Measurements from ENCODE around the gene FGF11. TPM values are rescaled to one million over a fixed set of nuclear protein-coding genes. Genes with fewer than 3 reads are reported as not detected.

FGF11 gene
- total RNA-seq (10 to 100 TPM in 1 of 5 donors, under 1 TPM in 1, not detected in 3; 0.37 to 15.6 TPM), polyA plus RNA-seq (1 to 10 TPM in 1 of 3 donors, under 1 TPM in 1, not detected in 1; 0.50 to 2.9 TPM)
- long read RNA-seq, donor 1 = 0 reads
- long read RNA-seq, donor 2 = 0 reads
- long read RNA-seq, donor 3 = 0 reads
- long read RNA-seq, donor 4 = 0 reads
- long read RNA-seq, donor 5, partial matches to known transcripts = 0 of 1 reads
- long read RNA-seq, donor 5, other reads (novel, unspliced or antisense) = 0 of 1 reads
- long read RNA-seq, donor 6 = 0 reads
- long read RNA-seq, donor 7 = 0 reads
- long read RNA-seq, donor 8 = 0 reads
- long read RNA-seq, donor 9 = 0 reads
- long read RNA-seq, donor 10 = 0 reads

DNA sequence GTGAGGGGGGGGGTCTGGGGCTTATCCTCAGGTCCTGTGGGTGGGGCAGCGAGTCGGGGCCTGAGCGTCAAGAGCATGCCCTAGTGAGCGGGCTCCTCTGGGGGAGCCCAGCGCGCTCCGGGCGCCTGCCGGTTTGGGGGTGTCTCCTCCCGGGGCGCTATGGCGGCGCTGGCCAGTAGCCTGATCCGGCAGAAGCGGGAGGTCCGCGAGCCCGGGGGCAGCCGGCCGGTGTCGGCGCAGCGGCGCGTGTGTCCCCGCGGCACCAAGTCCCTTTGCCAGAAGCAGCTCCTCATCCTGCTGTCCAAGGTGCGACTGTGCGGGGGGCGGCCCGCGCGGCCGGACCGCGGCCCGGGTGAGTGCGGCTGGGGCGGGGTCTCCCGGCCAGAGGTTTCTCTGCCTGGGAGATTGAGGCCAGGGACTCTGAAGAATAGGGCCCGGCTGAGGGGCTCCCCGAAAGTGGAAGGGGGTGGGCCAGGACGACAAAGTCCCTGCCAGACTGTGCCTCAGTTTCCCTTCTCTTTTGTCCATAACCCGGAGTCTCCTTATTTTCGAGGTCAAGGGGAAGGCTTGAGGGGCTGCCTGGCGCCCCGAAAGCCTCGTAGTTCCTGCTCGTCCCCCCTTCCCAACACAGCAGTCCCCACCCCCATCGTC lies at the start of gene FGF11:
Gene FGF11, plus strand, starts transcription at position 51 of the 651 bp plus-strand sequence. Its CDS starts 109 bp downstream, at position 160.
- TF ChIP-seq EP300 (IDR thresholded peaks at IDR 0.05) (no peak), POLR2A (IDR thresholded peaks at IDR 0.05) (no peak), POLR2AphosphoS5 (IDR thresholded peaks at IDR 0.05) (no peak)
- TF ChIP-seq, protein P1, sequence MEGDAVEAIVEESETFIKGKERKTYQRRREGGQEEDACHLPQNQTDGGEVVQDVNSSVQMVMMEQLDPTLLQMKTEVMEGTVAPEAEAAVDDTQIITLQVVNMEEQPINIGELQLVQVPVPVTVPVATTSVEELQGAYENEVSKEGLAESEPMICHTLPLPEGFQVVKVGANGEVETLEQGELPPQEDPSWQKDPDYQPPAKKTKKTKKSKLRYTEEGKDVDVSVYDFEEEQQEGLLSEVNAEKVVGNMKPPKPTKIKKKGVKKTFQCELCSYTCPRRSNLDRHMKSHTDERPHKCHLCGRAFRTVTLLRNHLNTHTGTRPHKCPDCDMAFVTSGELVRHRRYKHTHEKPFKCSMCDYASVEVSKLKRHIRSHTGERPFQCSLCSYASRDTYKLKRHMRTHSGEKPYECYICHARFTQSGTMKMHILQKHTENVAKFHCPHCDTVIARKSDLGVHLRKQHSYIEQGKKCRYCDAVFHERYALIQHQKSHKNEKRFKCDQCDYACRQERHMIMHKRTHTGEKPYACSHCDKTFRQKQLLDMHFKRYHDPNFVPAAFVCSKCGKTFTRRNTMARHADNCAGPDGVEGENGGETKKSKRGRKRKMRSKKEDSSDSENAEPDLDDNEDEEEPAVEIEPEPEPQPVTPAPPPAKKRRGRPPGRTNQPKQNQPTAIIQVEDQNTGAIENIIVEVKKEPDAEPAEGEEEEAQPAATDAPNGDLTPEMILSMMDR (IDR thresholded peaks at IDR 0.05) = no peak
- Histone ChIP-seq H3K36me3 (no peaks in the 10 kb centered on the region), H3K4me1 (peaks cover 34 to 68% (median 62%) of the 10 kb centered on the region in 4 donors), H3K27me3 (peaks cover 11 to 93% (median 40%) of the 10 kb centered on the region in 3 donors), H3K4me3 (peak within 1 kb of the TSS; percentile 34 to 62 (median 46)), H3K9me3 (no peaks in the 10 kb centered on the region), H3K27ac (peak within 1 kb of the TSS in 2 of 5 donors; percentile 24 to 29)
- intact Hi-C loops (cut with DNase I; ENCODE audit: low total_unique reads) = loop anchor here (5.0 kb wide), 1 partner anchor 38 kb away; the partner anchor contains the start of gene ZBTB4
- peak in 1 of 2 donors; percentile 49 for DNase-seq
- 0 to 2% (median 2%) methylated on average over 29 to 50 of the region's 50 CpGs for WGBS, 5 donors

DNA sequence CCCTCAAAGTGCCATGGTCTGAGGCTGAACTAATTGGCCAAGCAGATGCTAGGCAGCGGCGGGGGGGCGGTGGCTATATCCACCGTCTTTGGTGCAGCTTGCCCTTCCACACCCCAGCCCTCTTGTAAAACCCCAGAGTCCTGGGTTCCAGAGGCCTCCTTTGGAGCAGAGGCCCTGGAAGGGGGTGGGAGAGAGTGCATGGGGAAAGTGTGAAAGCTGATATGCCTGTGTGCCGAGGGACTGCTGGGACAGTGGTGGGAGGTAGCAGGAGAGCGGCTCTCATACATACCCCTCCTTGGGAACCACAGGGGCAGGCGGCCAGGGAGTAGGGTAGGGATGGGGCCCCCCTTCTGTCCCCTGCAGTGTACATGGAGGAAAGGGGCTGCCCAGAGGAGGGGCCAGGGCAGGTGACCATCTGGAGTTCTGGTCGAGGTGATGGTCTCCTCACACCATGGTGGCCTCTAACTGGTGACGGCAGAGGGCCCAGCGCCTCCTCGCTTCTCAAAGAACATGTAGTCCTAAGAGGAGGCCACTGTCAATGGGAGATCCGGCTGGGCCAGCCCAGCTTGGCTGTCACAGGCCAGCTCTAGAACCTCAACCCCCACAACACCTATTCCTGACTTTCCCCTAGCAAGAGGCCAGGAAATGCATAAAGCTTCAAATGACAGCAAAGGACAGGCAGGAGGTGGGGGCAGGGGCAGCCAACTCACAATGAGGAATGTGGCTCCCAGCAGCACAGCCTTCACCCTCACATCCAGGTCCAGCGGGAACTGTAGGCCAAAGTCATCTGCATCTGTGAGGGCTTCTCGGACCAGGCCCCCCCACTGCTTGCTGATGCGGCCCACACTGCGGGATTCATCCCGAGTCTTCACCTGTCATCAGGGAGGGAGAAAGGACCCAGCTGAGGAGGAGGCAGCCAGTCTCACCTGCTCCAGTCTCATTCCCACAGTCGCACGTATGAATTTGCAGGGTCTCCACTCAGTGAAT lies 49.1 kb upstream of the FGF11 start:
- no peak overlapping the region for H3K4me3 ChIP-seq
- TF ChIP-seq EP300 (IDR thresholded peaks at IDR 0.05) (no peak), POLR2A (IDR thresholded peaks at IDR 0.05) (no peak), POLR2AphosphoS5 (IDR thresholded peaks at IDR 0.05) (no peak)
- TF ChIP-seq, protein P1 (IDR thresholded peaks at IDR 0.05) = no peak
- intact Hi-C loops (cut with DNase I; ENCODE audit: low total_unique reads) = no loop called here
- peaks cover 26 to 69% (median 66%) of the 10 kb centered on the region in 4 donors for H3K36me3 ChIP-seq
- peak in 1 of 2 donors; percentile 1 for DNase-seq
- 87 to 92% (median 88%) methylated on average over 18 to 19 of the region's 19 CpGs for WGBS, 5 donors
- H3K27me3 ChIP-seq = no peaks in the 10 kb centered on the region
- H3K27ac ChIP-seq = no peak overlapping the region
- H3K9me3 ChIP-seq = no peaks in the 10 kb centered on the region
- peaks cover 15 to 23% (median 21%) of the 10 kb centered on the region in 4 donors for H3K4me1 ChIP-seq

DNA sequence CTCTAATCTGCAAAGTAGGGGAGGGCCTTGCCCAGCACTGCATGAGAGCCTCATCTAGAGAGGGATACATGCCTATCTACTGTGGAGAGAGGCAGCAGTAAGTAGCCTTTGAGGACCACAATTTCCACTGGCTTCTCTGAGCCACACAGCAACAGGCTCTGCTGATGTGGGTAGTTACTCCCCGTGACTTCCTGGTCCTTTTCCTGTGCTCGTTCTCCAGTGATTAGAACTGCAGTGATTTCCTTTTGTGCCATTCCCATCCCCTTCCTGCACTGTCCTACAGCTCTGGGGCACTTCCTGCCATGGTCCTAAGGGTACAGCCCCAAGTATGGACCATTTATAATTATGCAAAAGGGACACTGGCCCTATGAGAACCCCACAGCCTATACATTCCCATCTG lies 48.0 kb upstream of the FGF11 start:
- 40 to 75% (median 51%) methylated on average over 2 of the region's 2 CpGs for WGBS, 5 donors
- Histone ChIP-seq H3K4me3 (no peak overlapping the region), H3K27me3 (no peaks in the 10 kb centered on the region), H3K4me1 (peaks cover 18 to 26% (median 25%) of the 10 kb centered on the region in 4 donors), H3K27ac (peak overlapping the region in 1 of 5 donors; percentile 12), H3K9me3 (no peaks in the 10 kb centered on the region), H3K36me3 (peaks cover 26 to 61% (median 57%) of the 10 kb centered on the region in 4 donors)
- TF ChIP-seq, protein P1 (IDR thresholded peaks at IDR 0.05) = no peak
- TF ChIP-seq EP300 (IDR thresholded peaks at IDR 0.05) = no peak
- no peak for TF ChIP-seq POLR2AphosphoS5 (IDR thresholded peaks at IDR 0.05)
- no peak for TF ChIP-seq POLR2A (IDR thresholded peaks at IDR 0.05)
- DNase-seq = peak in 1 of 2 donors; percentile 5
- intact Hi-C loops (cut with DNase I; ENCODE audit: low total_unique reads) = no loop called here

All from stomach (tissue), 19 donors.